SK-N-SH treated with all-trans-retinoic acid at 6 μM for 48 hours (cell line): ENCODE measurements around the gene PRKCE.

ENCODE experiments used
- ATAC-seq: fragments of 200-7000 bp; cut with Tn5 transposase; 3 replicates; pipeline ENCODE4 v1.9.1; 2020; ENCODE audit warnings: mild to moderate bottlenecking, moderate library complexity
- ARNTL ChIP-seq: fragments of 450-650 bp; formaldehyde crosslinking; IDR thresholded peaks from 2 replicates; pipeline ENCODE4 v1.5.0; 2020; ENCODE audit warnings: low read depth, mild to moderate bottlenecking, moderate library complexity, borderline replicate concordance
- BACH2 ChIP-seq: fragments of 250-450 bp; sonication (Bioruptor Pico); IDR thresholded peaks from 2 replicates; pipeline ENCODE4 v1.9.0; 2021; ENCODE audit warnings: mild to moderate bottlenecking, borderline replicate concordance
- CREB5 ChIP-seq: fragments of 250-450 bp; sonication (Bioruptor Pico); IDR thresholded peaks from 2 replicates; pipeline ENCODE4 v1.5.1; 2020; ENCODE audit warnings: low read depth, mild to moderate bottlenecking, moderate library complexity
- CSDC2 ChIP-seq: fragments of 250-450 bp; sonication (Bioruptor Pico); IDR thresholded peaks from 2 replicates; pipeline ENCODE4 v1.5.0; 2020; ENCODE audit warnings: mild to moderate bottlenecking, moderate library complexity
- CSRNP3 ChIP-seq: fragments of 250-450 bp; sonication (Bioruptor Pico); IDR thresholded peaks from 2 replicates; pipeline ENCODE4 v1.5.1; 2021; ENCODE audit warnings: mild to moderate bottlenecking, moderate library complexity
- ESRRG ChIP-seq: fragments of 250-450 bp; sonication (Bioruptor Pico); IDR thresholded peaks from 2 replicates; pipeline ENCODE4 v1.6.1; 2021; ENCODE audit warnings: mild to moderate bottlenecking
- GLIS3 ChIP-seq: fragments of 250-450 bp; sonication (Bioruptor Pico); IDR thresholded peaks from 2 replicates; pipeline ENCODE4 v1.5.0; 2020; ENCODE audit warnings: mild to moderate bottlenecking, moderate library complexity
- OSR1 ChIP-seq: fragments of 250-450 bp; sonication (Bioruptor Pico); IDR thresholded peaks from 2 replicates; pipeline ENCODE4 v1.8.0; 2022; ENCODE audit warnings: moderate library complexity, mild to moderate bottlenecking, inconsistent platforms
- PATZ1 ChIP-seq: fragments of 250-450 bp; sonication (Bioruptor Pico); IDR thresholded peaks from 2 replicates; pipeline ENCODE4 v1.8.0; 2020; ENCODE audit warnings: mild to moderate bottlenecking, moderate library complexity, borderline replicate concordance
- POU6F1 ChIP-seq: fragments of 250-450 bp; sonication (Bioruptor Pico); IDR thresholded peaks from 2 replicates; pipeline ENCODE4 v1.8.0; 2021; ENCODE audit warnings: low read depth, mild to moderate bottlenecking, moderate library complexity, borderline replicate concordance
- RARB ChIP-seq: fragments of 250-450 bp; sonication (Bioruptor Pico); IDR thresholded peaks from 2 replicates; pipeline ENCODE4 v1.8.0; 2021; ENCODE audit warnings: mild to moderate bottlenecking, moderate library complexity
- SNAI2 ChIP-seq: fragments of 250-450 bp; sonication (Bioruptor Pico); IDR thresholded peaks from 2 replicates; pipeline ENCODE4 v1.5.0; 2020; ENCODE audit warnings: mild to moderate bottlenecking, moderate library complexity
- TCF4 ChIP-seq: fragments of 250-450 bp; sonication (Bioruptor Pico); IDR thresholded peaks from 2 replicates; pipeline ENCODE4 v1.8.0; 2021; ENCODE audit warnings: mild to moderate bottlenecking, moderate library complexity, borderline replicate concordance
- TOX ChIP-seq: fragments of 250-450 bp; sonication (Bioruptor Pico); IDR thresholded peaks from 2 replicates; pipeline ENCODE4 v1.8.0; 2021; ENCODE audit warnings: mild to moderate bottlenecking, moderate library complexity, borderline replicate concordance
- TSHZ2 ChIP-seq: fragments of 250-450 bp; sonication (Bioruptor Pico); IDR thresholded peaks from 2 replicates; pipeline ENCODE4 v1.5.0; 2020; ENCODE audit warnings: mild to moderate bottlenecking, moderate library complexity
- ZC3H10 ChIP-seq: fragments of 250-450 bp; sonication (Bioruptor Pico); IDR thresholded peaks from 2 replicates; pipeline ENCODE4 v1.5.1; 2021; ENCODE audit warnings: mild to moderate bottlenecking, moderate library complexity
- ZFP30 ChIP-seq: fragments of 450-650 bp; formaldehyde crosslinking; IDR thresholded peaks from 2 replicates; pipeline ENCODE4 v1.5.0; 2022; ENCODE audit warnings: mild to moderate bottlenecking, moderate library complexity
- ZNF565 ChIP-seq: fragments of 450-650 bp; formaldehyde crosslinking; conservative IDR thresholded peaks from 2 replicates; pipeline ENCODE4 v1.5.0; 2020; ENCODE audit warnings: low read depth, mild to moderate bottlenecking, moderate library complexity
- ZNF70 ChIP-seq: fragments of 450-650 bp; formaldehyde crosslinking; IDR thresholded peaks from 2 replicates; pipeline ENCODE4 v1.5.0; 2020; ENCODE audit warnings: mild to moderate bottlenecking, moderate library complexity
- ZNF8 ChIP-seq: fragments of 450-650 bp; formaldehyde crosslinking; IDR thresholded peaks from 2 replicates; pipeline ENCODE4 v1.5.0; 2020; ENCODE audit warnings: mild to moderate bottlenecking, moderate library complexity

The PRKCE gene

GRCh38 chr2:45937990-45938389, 286.5 kb downstream of the PRKCE start:
- no peak for TF ChIP-seq ZC3H10 (CRISPR knock-in tag)
- TF ChIP-seq RARB (CRISPR knock-in tag): no peak
- no peak for TF ChIP-seq ZNF565 (CRISPR knock-in tag)
- no peak for TF ChIP-seq PATZ1 (CRISPR knock-in tag)
- TF ChIP-seq ESRRG (CRISPR knock-in tag): no peak
- no peak for TF ChIP-seq ZNF8 (CRISPR knock-in tag)
- TF ChIP-seq GLIS3: no peak
- no peak for TF ChIP-seq ZFP30 (CRISPR knock-in tag)
- TF ChIP-seq TOX (CRISPR knock-in tag): no peak
- no peak for TF ChIP-seq CREB5 (CRISPR knock-in tag)
- TF ChIP-seq BACH2 (CRISPR knock-in tag): no peak
- no peak for TF ChIP-seq SNAI2 (CRISPR knock-in tag)
- TF ChIP-seq TSHZ2 (CRISPR knock-in tag): no peak
- no peak for ATAC-seq

GRCh38 chr2:45938649-45939511, 287.4 kb downstream of the PRKCE start:
- TF ChIP-seq TCF4: no peak
- TF ChIP-seq CSDC2 (CRISPR knock-in tag): no peak
- TF ChIP-seq OSR1: no peak
- TF ChIP-seq ZFP30 (CRISPR knock-in tag): no peak
- TF ChIP-seq PATZ1 (CRISPR knock-in tag): 0 out of 2 replicates have a peak, but pooled peaks have one; percentile 13
- 0 out of 2 replicates have a peak, but pooled peaks have one; percentile 71 for TF ChIP-seq POU6F1 (CRISPR knock-in tag)
- TF ChIP-seq ARNTL: no peak
- TF ChIP-seq ZNF8 (CRISPR knock-in tag): no peak
- peak; percentile 82 for TF ChIP-seq CREB5 (CRISPR knock-in tag)
- TF ChIP-seq ZNF70 (CRISPR knock-in tag): no peak
- TF ChIP-seq CSRNP3 (CRISPR knock-in tag): no peak
- peak; percentile 85 for ATAC-seq
